Measurements from ENCODE around the gene ISOC2. TPM values are rescaled to one million over a fixed set of nuclear protein-coding genes. Genes with fewer than 3 reads are reported as not detected.
A peak's percentile ranks its signal among the peaks of the same experiment; 100 is the strongest.
"Not testable (repeated sequence)": the region's sequence is repeated elsewhere in the genome, so short reads cannot be mapped to it uniquely, and the experiment has no call there.

Gene ISOC2
- polyA plus RNA-seq, 4 donors, result 33.8 to 59.3 (median 42.8) TPM

- DNase-seq (ENCODE audit: low read depth in 4 of 4, low spot score in 2 of 4), result no peak
Measured at GRCh38 chr19:55419624-55420236, 41.7 kb downstream of the ISOC2 start.

GRCh38 chr19:55419103-55419502 is 42.3 kb downstream of the ISOC2 start:
- no peak for DNase-seq (ENCODE audit: low read depth in 4 of 4, low spot score in 2 of 4)

GRCh38 chr19:55418185-55418584 is 43.3 kb downstream of the ISOC2 start:
- peak in 3 of 4 donors; percentile 48 to 74 (median 63) for DNase-seq (ENCODE audit: low read depth in 4 of 4, low spot score in 2 of 4)

GRCh38 chr19:55410168-55410567 is 51.3 kb downstream of the ISOC2 start:
- no peak for DNase-seq (ENCODE audit: low read depth in 4 of 4, low spot score in 2 of 4)

GRCh38 chr19:55409179-55409578 is 52.3 kb downstream of the ISOC2 start:
- DNase-seq (ENCODE audit: low read depth in 4 of 4, low spot score in 2 of 4), result not testable (repeated sequence)

- DNase-seq (ENCODE audit: low read depth in 4 of 4, low spot score in 2 of 4), result no peak
Measured at GRCh38 chr19:55408533-55408872, 52.9 kb downstream of the ISOC2 start.

- DNase-seq (ENCODE audit: low read depth in 4 of 4, low spot score in 2 of 4), result peak; percentile 94 to 99 (median 98)
Measured at GRCh38 chr19:55407800-55408532, 53.5 kb downstream of the ISOC2 start.

- DNase-seq (ENCODE audit: low read depth in 4 of 4, low spot score in 2 of 4), result not testable (repeated sequence)
Measured at GRCh38 chr19:55407550-55407799, 54.0 kb downstream of the ISOC2 start, which contains the start of gene UBE2S. UBE2S (minus strand) TSS chr19:55407788; CDS start chr19:55407589, 199 bp downstream.

- DNase-seq (ENCODE audit: low read depth in 4 of 4, low spot score in 2 of 4), result no peak
Measured at GRCh38 chr19:55406826-55407549, 54.5 kb downstream of the ISOC2 start.

- no peak for DNase-seq (ENCODE audit: low read depth in 4 of 4, low spot score in 2 of 4)
Measured at GRCh38 chr19:55406091-55406825, 55.2 kb downstream of the ISOC2 start.

GRCh38 chr19:55405638-55406037 is 55.8 kb downstream of the ISOC2 start:
- no peak for DNase-seq (ENCODE audit: low read depth in 4 of 4, low spot score in 2 of 4)

Other genes starting within 250 kb of the ISOC2 start
- gene TMEM86B, start 232.9 kb downstream of the ISOC2 start, polyA plus RNA-seq (ENCODE audit: insufficient read length in 4 of 4), result 1 to 10 TPM; 2.4 to 7.4 (median 4.0) TPM
- gene PPP6R1, start 202.6 kb downstream of the ISOC2 start, polyA plus RNA-seq (ENCODE audit: insufficient read length in 4 of 4), result 10 to 100 TPM; 37.3 to 61.5 (median 51.1) TPM
- 10 to 100 TPM; 26.0 to 51.5 (median 42.0) TPM for gene HSPBP1, start 181.5 kb downstream of the ISOC2 start, polyA plus RNA-seq (ENCODE audit: insufficient read length in 4 of 4)
- 10 to 100 TPM; 14.4 to 21.4 (median 15.9) TPM for gene BRSK1, start 177.6 kb downstream of the ISOC2 start, polyA plus RNA-seq (ENCODE audit: insufficient read length in 4 of 4)
- gene TMEM150B, start 136.3 kb downstream of the ISOC2 start, polyA plus RNA-seq (ENCODE audit: insufficient read length in 4 of 4), result 1 to 10 TPM; 1.0 to 1.7 (median 1.3) TPM
- gene KMT5C, start 121.8 kb downstream of the ISOC2 start, polyA plus RNA-seq (ENCODE audit: insufficient read length in 4 of 4), result 10 to 100 TPM; 13.5 to 36.8 (median 27.2) TPM
- 1 to 10 TPM in 3 of 4 donors, under 1 TPM in 1; 0.76 to 1.8 (median 1.4) TPM for gene COX6B2, start 106.9 kb downstream of the ISOC2 start, polyA plus RNA-seq (ENCODE audit: insufficient read length in 4 of 4)
- gene GARIN5B, start 98.4 kb downstream of the ISOC2 start, polyA plus RNA-seq (ENCODE audit: insufficient read length in 4 of 4), result under 1 TPM; 0.08 to 0.49 (median 0.21) TPM
- 1 to 10 TPM; 1.0 to 2.6 (median 1.6) TPM for gene IL11, start 91.2 kb downstream of the ISOC2 start, polyA plus RNA-seq (ENCODE audit: insufficient read length in 4 of 4)
- gene TMEM190, start 84.8 kb downstream of the ISOC2 start, polyA plus RNA-seq (ENCODE audit: insufficient read length in 4 of 4), result under 1 TPM in 2 of 4 donors, not detected in 2; 0.40 to 0.76 TPM
- gene TMEM238, start 77.3 kb downstream of the ISOC2 start, polyA plus RNA-seq (ENCODE audit: insufficient read length in 4 of 4), result 1 to 10 TPM in 2 of 4 donors, under 1 TPM in 2; 0.18 to 2.4 (median 1.0) TPM
- 1,000 to 10,000 TPM in 3 of 4 donors, 100 to 1,000 TPM in 1; 826 to 1,568 (median 1,229) TPM for gene RPL28, start 75.7 kb downstream of the ISOC2 start, polyA plus RNA-seq (ENCODE audit: insufficient read length in 4 of 4)
- gene UBE2S, start 53.9 kb downstream of the ISOC2 start, polyA plus RNA-seq (ENCODE audit: insufficient read length in 4 of 4), result 10 to 100 TPM; 38.3 to 71.0 (median 48.0) TPM
- under 1 TPM; 0.16 to 0.38 (median 0.22) TPM for gene SHISA7, start 18.3 kb downstream of the ISOC2 start, polyA plus RNA-seq (ENCODE audit: insufficient read length in 4 of 4)
- not detected for gene C19orf85, start 3.1 kb upstream of the ISOC2 start, polyA plus RNA-seq (ENCODE audit: insufficient read length in 4 of 4)
- gene ZNF628, start 15.0 kb upstream of the ISOC2 start, polyA plus RNA-seq (ENCODE audit: insufficient read length in 4 of 4), result 1 to 10 TPM; 2.3 to 6.8 (median 4.4) TPM
- gene NAT14, start 23.5 kb upstream of the ISOC2 start, polyA plus RNA-seq (ENCODE audit: insufficient read length in 4 of 4), result 10 to 100 TPM; 41.9 to 74.3 (median 57.1) TPM
- 1 to 10 TPM; 1.4 to 3.1 (median 2.1) TPM for gene SSC5D, start 26.8 kb upstream of the ISOC2 start, polyA plus RNA-seq (ENCODE audit: insufficient read length in 4 of 4)
- 1 to 10 TPM in 1 of 4 donors, under 1 TPM in 3; 0.51 to 1.5 (median 0.88) TPM for gene SBK2, start 75.5 kb upstream of the ISOC2 start, polyA plus RNA-seq (ENCODE audit: insufficient read length in 4 of 4)
- gene SBK3, start 83.9 kb upstream of the ISOC2 start, polyA plus RNA-seq (ENCODE audit: insufficient read length in 4 of 4), result under 1 TPM; 0.10 to 0.22 (median 0.13) TPM
- 10 to 100 TPM in 3 of 4 donors, 1 to 10 TPM in 1; 9.8 to 26.1 (median 17.7) TPM for gene ZNF579, start 119.2 kb upstream of the ISOC2 start, polyA plus RNA-seq (ENCODE audit: insufficient read length in 4 of 4)
- gene FIZ1, start 137.9 kb upstream of the ISOC2 start, polyA plus RNA-seq (ENCODE audit: insufficient read length in 4 of 4), result 10 to 100 TPM; 15.7 to 28.9 (median 23.4) TPM
- gene ZNF524, start 138.6 kb upstream of the ISOC2 start, polyA plus RNA-seq (ENCODE audit: insufficient read length in 4 of 4), result 10 to 100 TPM in 2 of 4 donors, 1 to 10 TPM in 2; 5.3 to 14.8 (median 10.9) TPM
- 10 to 100 TPM in 2 of 4 donors, 1 to 10 TPM in 2; 5.8 to 15.1 (median 11.3) TPM for gene ZNF865, start 144.0 kb upstream of the ISOC2 start, polyA plus RNA-seq (ENCODE audit: insufficient read length in 4 of 4)
- gene ZNF784, start 162.9 kb upstream of the ISOC2 start, polyA plus RNA-seq (ENCODE audit: insufficient read length in 4 of 4), result 10 to 100 TPM in 3 of 4 donors, 1 to 10 TPM in 1; 9.1 to 15.0 (median 12.9) TPM
- gene ZNF580, start 179.4 kb upstream of the ISOC2 start, polyA plus RNA-seq (ENCODE audit: insufficient read length in 4 of 4), result 10 to 100 TPM; 33.8 to 67.1 (median 51.7) TPM
- gene ZNF581, start 182.0 kb upstream of the ISOC2 start, polyA plus RNA-seq (ENCODE audit: insufficient read length in 4 of 4), result 10 to 100 TPM; 23.8 to 33.5 (median 28.0) TPM
- 10 to 100 TPM; 18.3 to 29.6 (median 25.8) TPM for gene CCDC106, start 186.6 kb upstream of the ISOC2 start, polyA plus RNA-seq (ENCODE audit: insufficient read length in 4 of 4)
- 100 to 1,000 TPM; 150 to 257 (median 198) TPM for gene U2AF2, start 193.4 kb upstream of the ISOC2 start, polyA plus RNA-seq (ENCODE audit: insufficient read length in 4 of 4)
- gene EPN1, start 213.6 kb upstream of the ISOC2 start, polyA plus RNA-seq (ENCODE audit: insufficient read length in 4 of 4), result 100 to 1,000 TPM in 3 of 4 donors, 10 to 100 TPM in 1; 92.1 to 157 (median 133) TPM